Measurements from ENCODE around the gene GLT8D1. TPM values are rescaled to one million over a fixed set of nuclear protein-coding genes. Genes with fewer than 3 reads are reported as not detected.

GLT8D1 gene
- total RNA-seq, 5 donors from 2014 or later (not counting 1 experiment from before 2014, with no cell fraction given), result 21.0 to 47.0 (median 39.1) TPM

- 0% methylated on average over 32 of the region's 41 CpGs for WGBS (ENCODE audit: insufficient coverage)
- Mint-ChIP-seq H3K36me3 (peaks cover 36% of the 10 kb centered on the region), H3K4me1 (peaks cover 39 to 70% (median 66%) of the 10 kb centered on the region in 3 donors), H3K27ac (peak overlapping the region; percentile 83 to 95), H3K9me3 (no peaks in the 10 kb centered on the region), H3K4me3 (peak overlapping the region; percentile 89 to 99 (median 90)), H3K27me3 (no peaks in the 10 kb centered on the region)
- Histone ChIP-seq H3K27ac (ENCODE audit: low read length) (peak overlapping the region; percentile 91), H3K4me1 (ENCODE audit: control insufficient read depth in 1 of 2, extremely low read depth in 1 of 2, insufficient read depth in 2 of 2, low read length in 2 of 2) (peaks cover 17 to 23% of the 10 kb centered on the region in 2 experiments), H3K36me3 (ENCODE audit: control insufficient read depth in 2 of 2, extremely low read depth in 1 of 2, insufficient read depth in 1 of 2, low read length in 1 of 2) (peaks cover 0 to 40% of the 10 kb centered on the region in 2 donors), H3K27me3 (replicated peaks in 1 of 2; ENCODE audit: control insufficient read depth in 2 of 2, extremely low read depth in 1 of 2, insufficient read depth in 2 of 2, low read length in 1 of 2) (no peaks in the 10 kb centered on the region), H3K4me3 (ENCODE audit: control insufficient read depth in 1 of 2, extremely low read depth in 1 of 2, low read length in 1 of 2) (peak overlapping the region; percentile 75 to 84), H3K9me3 (no peaks in the 10 kb centered on the region)
- ATAC-seq (replicated peaks in 1 of 4) (peak; percentile 75 to 81 (median 78)), DNase-seq (peak in 33 of 35 experiments; percentile 51 to 88 (median 68))
- POLR2A ChIA-PET, result no interaction called here
- CTCF ChIA-PET, result no interaction called here
Measured at GRCh38 chr3:52685285-52685708, 20.3 kb downstream of the GLT8D1 start.

- no peaks in the 10 kb centered on the region for H3K9me3 Mint-ChIP-seq
- peak overlapping the region; percentile 83 to 95 for H3K27ac Mint-ChIP-seq
- Histone ChIP-seq H3K36me3 (ENCODE audit: control insufficient read depth in 2 of 2, extremely low read depth in 1 of 2, insufficient read depth in 1 of 2, low read length in 1 of 2) (peaks cover 3 to 37% of the 10 kb centered on the region in 2 donors), H3K9me3 (no peaks in the 10 kb centered on the region), H3K4me1 (ENCODE audit: control insufficient read depth in 1 of 2, extremely low read depth in 1 of 2, insufficient read depth in 2 of 2, low read length in 2 of 2) (peaks cover 17 to 23% of the 10 kb centered on the region in 2 experiments), H3K4me3 (ENCODE audit: control insufficient read depth in 1 of 2, extremely low read depth in 1 of 2, low read length in 1 of 2) (no peak overlapping the region), H3K27ac (ENCODE audit: low read length) (no peak overlapping the region), H3K27me3 (replicated peaks in 1 of 2; ENCODE audit: control insufficient read depth in 2 of 2, extremely low read depth in 1 of 2, insufficient read depth in 2 of 2, low read length in 1 of 2) (no peaks in the 10 kb centered on the region)
- peaks cover 35% of the 10 kb centered on the region for H3K36me3 Mint-ChIP-seq
- no peaks in the 10 kb centered on the region for H3K27me3 Mint-ChIP-seq
- WGBS (ENCODE audit: insufficient coverage), result no CpG with 5 or more reads among the region's 5 CpGs
- CTCF ChIA-PET, result no interaction called here
- POLR2A ChIA-PET, result interaction anchor here in 1 of 2 donors (0.7 kb wide), 1 partner anchor 567 kb away, joined by 8 read pairs; no protein-coding TSS in a partner anchor
- ATAC-seq (replicated peaks in 1 of 4) (no peak), DNase-seq (no peak)
- H3K4me1 Mint-ChIP-seq, result peaks cover 49 to 76% (median 73%) of the 10 kb centered on the region in 3 donors
- H3K4me3 Mint-ChIP-seq, result peak overlapping the region; percentile 89 to 99 (median 90)
Measured at GRCh38 chr3:52684184-52684583, 21.4 kb downstream of the GLT8D1 start.

GRCh38 chr3:52683611-52684010 is 22.0 kb downstream of the GLT8D1 start:
- 82% methylated on average over 4 of the region's 6 CpGs for WGBS (ENCODE audit: insufficient coverage)
- H3K4me1 ChIP-seq (ENCODE audit: control insufficient read depth in 1 of 2, extremely low read depth in 1 of 2, insufficient read depth in 2 of 2, low read length in 2 of 2), result peaks cover 17 to 23% of the 10 kb centered on the region in 2 experiments
- H3K27ac Mint-ChIP-seq, result peak overlapping the region in 1 of 2 donors; percentile 44

GRCh38 chr3:52682016-52682415 is 23.6 kb downstream of the GLT8D1 start:
- Histone ChIP-seq H3K9me3 (no peaks in the 10 kb centered on the region), H3K27me3 (replicated peaks in 1 of 2; ENCODE audit: control insufficient read depth in 2 of 2, extremely low read depth in 1 of 2, insufficient read depth in 2 of 2, low read length in 1 of 2) (no peaks in the 10 kb centered on the region), H3K36me3 (ENCODE audit: control insufficient read depth in 2 of 2, extremely low read depth in 1 of 2, insufficient read depth in 1 of 2, low read length in 1 of 2) (peaks cover 9 to 35% of the 10 kb centered on the region in 2 donors), H3K27ac (ENCODE audit: low read length) (no peak overlapping the region), H3K4me1 (ENCODE audit: control insufficient read depth in 1 of 2, extremely low read depth in 1 of 2, insufficient read depth in 2 of 2, low read length in 2 of 2) (peaks cover 16 to 20% of the 10 kb centered on the region in 2 experiments), H3K4me3 (ENCODE audit: control insufficient read depth in 1 of 2, extremely low read depth in 1 of 2, low read length in 1 of 2) (no peak overlapping the region)
- CTCF ChIA-PET, result no interaction called here
- ATAC-seq (replicated peaks in 1 of 4) (no peak), DNase-seq (no peak)
- POLR2A ChIA-PET, result interaction anchor here in 1 of 2 donors (0.7 kb wide), 1 partner anchor 253 kb away, joined by 3 read pairs; no protein-coding TSS in a partner anchor
- no peaks in the 10 kb centered on the region for H3K9me3 Mint-ChIP-seq
- peak overlapping the region; percentile 11 to 76 for H3K27ac Mint-ChIP-seq
- no peaks in the 10 kb centered on the region for H3K27me3 Mint-ChIP-seq
- H3K36me3 Mint-ChIP-seq, result peaks cover 30% of the 10 kb centered on the region
- no peak overlapping the region for H3K4me3 Mint-ChIP-seq
- H3K4me1 Mint-ChIP-seq, result peaks cover 58 to 68% (median 66%) of the 10 kb centered on the region in 3 donors

More at GRCh38 chr3:52683611-52684010, 22.0 kb downstream of the GLT8D1 start:
- CTCF ChIA-PET, result no interaction called here
- Histone ChIP-seq H3K27me3 (replicated peaks in 1 of 2; ENCODE audit: control insufficient read depth in 2 of 2, extremely low read depth in 1 of 2, insufficient read depth in 2 of 2, low read length in 1 of 2) (no peaks in the 10 kb centered on the region), H3K27ac (ENCODE audit: low read length) (no peak overlapping the region), H3K9me3 (no peaks in the 10 kb centered on the region), H3K36me3 (ENCODE audit: control insufficient read depth in 2 of 2, extremely low read depth in 1 of 2, insufficient read depth in 1 of 2, low read length in 1 of 2) (peaks cover 8 to 37% of the 10 kb centered on the region in 2 donors), H3K4me3 (ENCODE audit: control insufficient read depth in 1 of 2, extremely low read depth in 1 of 2, low read length in 1 of 2) (no peak overlapping the region)
- H3K9me3 Mint-ChIP-seq, result no peaks in the 10 kb centered on the region
- peaks cover 55 to 79% (median 77%) of the 10 kb centered on the region in 3 donors for H3K4me1 Mint-ChIP-seq
- peak overlapping the region; percentile 21 to 99 (median 46) for H3K4me3 Mint-ChIP-seq
- POLR2A ChIA-PET, result interaction anchor here in 1 of 2 donors (0.7 kb wide), 1 partner anchor 568 kb away, joined by 8 read pairs; no protein-coding TSS in a partner anchor
- peaks cover 34% of the 10 kb centered on the region for H3K36me3 Mint-ChIP-seq
- DNase-seq (no peak), ATAC-seq (replicated peaks in 1 of 4) (no peak)
- H3K27me3 Mint-ChIP-seq, result no peaks in the 10 kb centered on the region

GRCh38 chr3:52681596-52681995 is 24.0 kb downstream of the GLT8D1 start:
- Mint-ChIP-seq H3K27ac (peak overlapping the region; percentile 11 to 76), H3K4me1 (peaks cover 60 to 64% (median 61%) of the 10 kb centered on the region in 3 donors), H3K36me3 (peaks cover 34% of the 10 kb centered on the region), H3K4me3 (no peak overlapping the region), H3K27me3 (no peaks in the 10 kb centered on the region), H3K9me3 (no peaks in the 10 kb centered on the region)
- Histone ChIP-seq H3K27me3 (replicated peaks in 1 of 2; ENCODE audit: control insufficient read depth in 2 of 2, extremely low read depth in 1 of 2, insufficient read depth in 2 of 2, low read length in 1 of 2) (no peaks in the 10 kb centered on the region), H3K36me3 (ENCODE audit: control insufficient read depth in 2 of 2, extremely low read depth in 1 of 2, insufficient read depth in 1 of 2, low read length in 1 of 2) (peaks cover 9 to 35% of the 10 kb centered on the region in 2 donors), H3K4me3 (ENCODE audit: control insufficient read depth in 1 of 2, extremely low read depth in 1 of 2, low read length in 1 of 2) (no peak overlapping the region), H3K27ac (ENCODE audit: low read length) (no peak overlapping the region), H3K9me3 (no peaks in the 10 kb centered on the region), H3K4me1 (ENCODE audit: control insufficient read depth in 1 of 2, extremely low read depth in 1 of 2, insufficient read depth in 2 of 2, low read length in 2 of 2) (peaks cover 12 to 17% of the 10 kb centered on the region in 2 experiments)
- POLR2A ChIA-PET, result no interaction called here
- WGBS (ENCODE audit: insufficient coverage), result no CpG with 5 or more reads among the region's 3 CpGs
- CTCF ChIA-PET, result no interaction called here
- no peak for DNase-seq
- no peak for ATAC-seq (replicated peaks in 1 of 4)

GRCh38 chr3:52679811-52680210 is 25.8 kb downstream of the GLT8D1 start:
- Mint-ChIP-seq H3K27ac (no peak overlapping the region), H3K36me3 (peaks cover 48% of the 10 kb centered on the region), H3K4me1 (peaks cover 49 to 61% (median 53%) of the 10 kb centered on the region in 3 donors), H3K4me3 (no peak overlapping the region), H3K9me3 (no peaks in the 10 kb centered on the region), H3K27me3 (no peaks in the 10 kb centered on the region)
- Histone ChIP-seq H3K4me1 (ENCODE audit: control insufficient read depth in 1 of 2, extremely low read depth in 1 of 2, insufficient read depth in 2 of 2, low read length in 2 of 2) (peaks cover 8 to 10% of the 10 kb centered on the region in 2 experiments), H3K9me3 (no peaks in the 10 kb centered on the region), H3K27me3 (replicated peaks in 1 of 2; ENCODE audit: control insufficient read depth in 2 of 2, extremely low read depth in 1 of 2, insufficient read depth in 2 of 2, low read length in 1 of 2) (no peaks in the 10 kb centered on the region), H3K27ac (ENCODE audit: low read length) (no peak overlapping the region), H3K4me3 (ENCODE audit: control insufficient read depth in 1 of 2, extremely low read depth in 1 of 2, low read length in 1 of 2) (no peak overlapping the region), H3K36me3 (ENCODE audit: control insufficient read depth in 2 of 2, extremely low read depth in 1 of 2, insufficient read depth in 1 of 2, low read length in 1 of 2) (peaks cover 12 to 48% of the 10 kb centered on the region in 2 donors)
- DNase-seq (no peak), ATAC-seq (replicated peaks in 1 of 4) (no peak)
- POLR2A ChIA-PET, result interaction anchor here in 1 of 2 donors (0.6 kb wide), 2 partner anchors 39 to 62 kb away, joined by 3 to 4 read pairs; no protein-coding TSS in a partner anchor
- WGBS (ENCODE audit: insufficient coverage), result no CpG with 5 or more reads among the region's 1 CpG
- CTCF ChIA-PET, result no interaction called here
